RWPE1 (cell line): ENCODE data around the gene CENPB.
A peak's percentile ranks its signal among the peaks of the same experiment; 100 is the strongest.

Source experiments
- CTCF ChIA-PET: fragments of 350-600 bp; sonication (Branson Sonifier 250); formaldehyde crosslinking; extraction: SDS; loops from one replicate; lab custom pipeline; 2021; lab: Yijun Ruan, JAX
- POLR2A ChIA-PET: fragments of 400-600 bp; formaldehyde crosslinking; extraction: SDS; loops from one replicate; lab custom pipeline; 2020; ENCODE audit warnings: antibody characterized with exemption; ENCODE audit not compliant: low non-redundant PET; lab: Yijun Ruan, JAX
- DNase-seq: peaks from one replicate; pipeline ENCODE4 v3.0.0; 2012; ENCODE audit warnings: low spot score
- H3K27ac ChIP-seq: fragments of 450-650 bp; 2 replicates; pipeline ENCODE4 v1.5.1; 2017
- TF ChIP-seq, protein P1 (sequence below): fragments of 450-650 bp; conservative IDR thresholded peaks from 2 replicates; pipeline ENCODE4 v1.5.1; 2017; ENCODE audit warnings: low read depth, mild to moderate bottlenecking

Gene CENPB

DNA sequence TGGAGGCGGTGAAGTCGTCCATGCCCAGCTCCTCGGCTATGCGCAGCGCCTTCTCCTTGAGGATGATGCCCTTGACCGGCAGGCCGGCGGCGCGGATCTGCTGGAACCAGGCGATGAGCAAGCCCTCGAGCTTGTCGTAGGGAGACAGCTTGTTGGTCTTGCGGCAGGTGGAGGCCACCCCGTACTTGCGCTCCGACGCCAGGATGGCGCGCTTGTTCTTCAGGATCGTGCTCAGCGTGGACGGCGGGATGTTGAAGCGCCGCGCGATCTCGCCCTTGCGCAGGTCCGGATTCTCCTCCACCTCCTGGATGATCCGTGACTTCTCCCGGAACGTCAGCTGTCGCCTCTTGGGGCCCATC lies 435 bp downstream of the CENPB start:
- no peak for DNase-seq
- CTCF ChIA-PET, result interaction anchor here (0.7 to 3.5 kb wide), 7 partner anchors 8 to 285 kb away, joined by 3 to 32 read pairs (median 3); partner anchors contain the start of gene AP5S1
- H3K27ac ChIP-seq, result peak overlapping the region; percentile 83
- TF ChIP-seq, protein P1, sequence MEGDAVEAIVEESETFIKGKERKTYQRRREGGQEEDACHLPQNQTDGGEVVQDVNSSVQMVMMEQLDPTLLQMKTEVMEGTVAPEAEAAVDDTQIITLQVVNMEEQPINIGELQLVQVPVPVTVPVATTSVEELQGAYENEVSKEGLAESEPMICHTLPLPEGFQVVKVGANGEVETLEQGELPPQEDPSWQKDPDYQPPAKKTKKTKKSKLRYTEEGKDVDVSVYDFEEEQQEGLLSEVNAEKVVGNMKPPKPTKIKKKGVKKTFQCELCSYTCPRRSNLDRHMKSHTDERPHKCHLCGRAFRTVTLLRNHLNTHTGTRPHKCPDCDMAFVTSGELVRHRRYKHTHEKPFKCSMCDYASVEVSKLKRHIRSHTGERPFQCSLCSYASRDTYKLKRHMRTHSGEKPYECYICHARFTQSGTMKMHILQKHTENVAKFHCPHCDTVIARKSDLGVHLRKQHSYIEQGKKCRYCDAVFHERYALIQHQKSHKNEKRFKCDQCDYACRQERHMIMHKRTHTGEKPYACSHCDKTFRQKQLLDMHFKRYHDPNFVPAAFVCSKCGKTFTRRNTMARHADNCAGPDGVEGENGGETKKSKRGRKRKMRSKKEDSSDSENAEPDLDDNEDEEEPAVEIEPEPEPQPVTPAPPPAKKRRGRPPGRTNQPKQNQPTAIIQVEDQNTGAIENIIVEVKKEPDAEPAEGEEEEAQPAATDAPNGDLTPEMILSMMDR, result no peak
- POLR2A ChIA-PET, result interaction anchor here (1.1 kb wide), 1 partner anchor 34 kb away, joined by 4 read pairs; the partner anchor contains the start of gene AP5S1

DNA sequence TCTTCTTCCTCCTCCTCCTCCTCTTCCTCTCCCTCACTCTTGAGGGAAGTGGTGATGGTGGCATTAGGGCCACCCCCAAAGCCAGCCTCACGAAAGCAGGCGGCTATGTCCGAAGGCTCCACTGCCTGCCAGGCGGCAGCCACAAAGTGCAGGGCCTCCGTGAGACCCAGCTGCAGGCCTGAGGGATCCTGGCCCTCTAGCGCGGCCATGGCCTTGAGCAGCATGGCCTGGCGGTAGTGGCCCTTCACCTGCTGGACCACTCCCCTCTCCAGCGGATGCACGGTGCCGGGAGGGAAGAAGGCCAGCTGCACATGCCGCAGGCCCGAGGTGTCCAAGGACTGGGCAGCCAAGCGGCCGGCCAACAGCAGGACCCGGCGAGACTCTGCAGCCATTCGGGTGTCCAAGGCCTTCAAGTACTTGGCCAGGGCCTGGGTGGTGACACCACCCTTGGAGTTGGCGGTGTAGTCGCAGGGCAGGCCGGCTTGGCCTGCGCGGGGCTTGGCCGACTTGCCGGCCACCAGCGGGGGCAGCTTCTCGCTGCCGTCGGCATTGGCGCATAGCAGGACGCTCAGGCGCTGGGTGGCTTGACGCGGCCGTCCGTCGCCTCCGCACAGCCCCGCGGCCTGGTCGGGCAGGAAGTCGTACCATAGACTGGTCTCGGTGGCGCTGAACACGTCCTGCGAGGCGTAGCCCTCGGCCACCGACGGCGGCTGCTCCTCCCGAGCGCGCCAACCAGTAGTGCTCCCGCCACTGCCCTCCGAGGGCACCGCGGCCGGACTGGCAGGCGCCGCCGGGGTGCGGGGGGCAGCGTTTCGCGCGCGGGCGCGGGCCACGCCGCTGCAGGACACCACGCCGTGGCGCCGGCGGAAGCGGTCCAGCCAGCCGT lies 1.1 kb downstream of the CENPB start:
- TF ChIP-seq, protein P1, result no peak
- CTCF ChIA-PET, result interaction anchor here (1.0 to 3.5 kb wide), 5 partner anchors 7 to 69 kb away, joined by 3 to 32 read pairs (median 3); partner anchors contain the start of gene AP5S1
- POLR2A ChIA-PET, result interaction anchor here (1.1 to 1.9 kb wide), 2 partner anchors 18 to 35 kb away, joined by 4 read pairs; partner anchors contain the start of genes ADISSP and AP5S1

DNA sequence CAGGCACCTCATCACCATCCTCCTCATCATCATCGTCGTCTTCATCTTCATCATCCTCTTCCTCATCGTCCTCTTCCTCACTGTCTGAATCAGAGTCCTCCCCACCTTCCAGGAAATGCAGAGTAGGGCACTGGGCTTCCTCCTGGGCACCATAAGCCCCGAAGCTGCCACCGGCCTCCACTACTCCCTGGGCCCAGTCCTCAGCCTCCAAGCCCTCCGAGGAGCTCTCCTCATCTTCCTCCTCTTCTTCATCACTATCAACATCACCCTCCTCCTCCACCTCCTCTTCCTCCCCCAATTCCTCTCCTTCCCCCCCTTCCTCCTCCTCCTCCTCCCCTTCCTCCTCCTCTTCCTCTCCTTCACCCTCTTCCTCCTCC lies 1.7 kb downstream of the CENPB start:
- POLR2A ChIA-PET, result interaction anchor here (1.9 kb wide), 1 partner anchor 17 kb away, joined by 4 read pairs; the partner anchor contains the start of gene ADISSP
- CTCF ChIA-PET, result interaction anchor here (0.5 to 3.5 kb wide), 6 partner anchors 33 to 670 kb away, joined by 3 to 32 read pairs (median 3); partner anchors contain the start of gene AP5S1
- TF ChIP-seq, protein P1, result no peak
- no peak for DNase-seq
- peak overlapping the region; percentile 83 for H3K27ac ChIP-seq

More for the DNA sequence above, 1.1 kb downstream of the CENPB start:
- no peak for DNase-seq
- H3K27ac ChIP-seq, result peak overlapping the region; percentile 83

DNA sequence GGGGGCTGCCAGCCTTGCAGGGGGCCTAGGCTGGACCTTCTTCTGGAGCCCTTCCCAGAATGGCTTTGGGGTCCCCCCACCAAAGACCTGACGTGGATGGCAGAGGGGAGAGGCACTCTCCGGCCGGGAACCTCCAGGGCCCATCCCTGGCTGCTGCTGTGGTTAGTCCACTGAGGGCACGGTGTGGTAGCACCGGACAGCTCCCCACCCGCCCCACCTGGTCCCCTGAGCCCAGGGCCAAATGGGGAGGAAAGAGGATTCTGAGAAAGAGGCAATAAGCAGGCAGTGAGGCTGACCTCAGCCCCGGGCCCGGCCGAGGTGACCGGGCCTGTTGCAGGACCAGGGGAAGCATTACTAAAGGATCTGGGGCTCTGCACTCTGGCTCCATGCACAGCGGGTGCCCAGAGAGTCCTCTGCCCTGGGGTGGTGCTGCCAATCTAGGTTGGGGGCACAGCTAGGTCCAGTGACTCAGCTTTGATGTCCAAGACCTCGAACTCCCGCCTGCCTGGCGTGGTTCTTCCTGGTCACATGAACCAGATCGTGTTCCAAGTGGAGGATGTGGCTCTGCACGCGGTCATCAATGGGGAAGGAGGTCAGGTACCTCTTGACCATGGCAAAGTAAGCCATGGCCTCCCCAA lies 2.2 kb downstream of the CENPB start:
- POLR2A ChIA-PET, result interaction anchor here (1.9 kb wide), 1 partner anchor 17 kb away, joined by 4 read pairs; the partner anchor contains the start of gene ADISSP
- DNase-seq, result no peak
- peak overlapping the region; percentile 83 for H3K27ac ChIP-seq
- CTCF ChIA-PET, result interaction anchor here (0.5 to 1.2 kb wide), 7 partner anchors 27 to 957 kb away, joined by 3 to 4 read pairs (median 3); no protein-coding TSS in a partner anchor
- TF ChIP-seq, protein P1, result no peak

DNA sequence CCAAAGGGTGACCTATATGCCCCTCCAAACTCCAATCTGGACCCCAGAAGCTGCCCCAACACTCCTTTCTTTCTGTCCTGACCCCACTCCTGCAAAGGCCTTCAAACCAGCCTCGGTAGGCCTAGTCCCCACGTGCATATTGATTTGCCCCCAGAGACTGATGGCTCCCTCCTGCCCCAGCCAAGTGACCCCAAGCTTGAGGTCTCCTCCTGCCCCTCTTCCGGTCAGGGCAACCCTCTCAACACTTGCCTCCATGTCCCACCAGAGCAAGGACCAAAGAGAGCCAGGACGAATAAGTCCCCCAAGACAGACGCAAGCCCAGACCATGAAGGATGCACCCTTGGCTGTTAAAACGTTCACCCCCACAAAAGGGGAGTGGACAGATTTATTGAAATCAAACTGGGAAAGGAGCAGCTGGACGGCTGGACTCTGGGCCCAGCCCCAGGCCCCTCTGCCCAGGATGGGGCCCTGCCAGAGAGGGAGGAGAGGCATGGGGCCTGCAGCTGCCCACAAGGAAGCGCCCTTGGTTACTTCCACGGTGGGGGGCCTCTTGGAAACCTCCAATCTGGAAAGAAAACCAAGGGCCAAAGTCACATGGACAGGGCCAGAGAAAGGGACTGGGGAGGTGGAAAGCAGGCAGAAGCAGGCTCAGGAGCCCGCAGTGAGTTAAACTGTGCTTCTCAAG lies 2.9 kb downstream of the CENPB start:
- DNase-seq, result no peak
- POLR2A ChIA-PET, result no interaction called here
- H3K27ac ChIP-seq, result peak overlapping the region; percentile 83
- TF ChIP-seq, protein P1, result no peak
- CTCF ChIA-PET, result interaction anchor here (0.5 to 1.2 kb wide), 4 partner anchors 27 to 958 kb away, joined by 3 to 4 read pairs (median 4); no protein-coding TSS in a partner anchor
